HCEC 1CT (cell line): Measurements from ENCODE around the gene RGS6.

Source experiments
- DNase-seq: peaks from one replicate; pipeline ENCODE4 v3.0.0-alpha.2; 2017

The RGS6 gene

DNA sequence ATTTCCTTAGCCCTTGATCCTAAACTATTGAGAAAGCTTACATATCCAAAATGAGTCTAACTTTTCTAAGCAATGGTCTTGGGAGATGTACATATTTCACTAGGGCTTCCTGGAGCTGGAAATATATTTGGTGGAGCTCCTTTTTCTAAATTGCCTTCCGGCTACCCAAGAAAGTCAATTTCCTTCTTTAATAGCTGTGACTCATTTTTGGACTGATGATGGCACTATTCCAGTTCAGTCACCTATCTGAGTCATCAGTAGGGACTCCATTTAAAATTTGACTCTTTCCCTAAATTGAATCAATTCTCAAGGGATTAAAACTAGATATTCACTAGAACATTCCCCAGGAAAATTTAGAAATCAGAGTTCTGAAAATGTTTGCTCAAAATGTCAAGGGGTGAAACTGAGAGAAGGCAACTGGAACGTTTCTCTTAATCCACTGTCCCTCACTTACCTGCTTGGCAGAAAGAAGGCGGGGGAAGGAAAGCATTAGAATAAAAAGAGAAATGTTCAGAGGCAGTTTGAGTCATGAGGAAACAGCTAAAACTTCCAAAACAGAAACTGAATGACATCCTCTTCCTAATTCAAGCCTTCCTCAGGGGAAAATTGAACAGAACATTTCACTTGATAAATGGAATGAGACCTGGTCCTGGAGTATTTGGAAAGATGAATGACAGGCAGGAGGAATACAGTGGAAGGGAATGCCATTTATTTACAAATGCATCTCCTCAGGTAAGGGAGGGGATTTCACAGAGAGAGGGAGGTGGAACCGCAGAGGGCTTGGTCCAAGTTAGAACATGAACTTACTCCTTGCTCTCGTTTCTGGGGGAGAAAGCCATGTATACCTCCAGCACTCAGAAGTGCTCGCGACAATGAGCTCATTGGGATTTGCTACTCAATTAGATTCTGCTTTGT, 91.2 kb downstream of the RGS6 start:
- DNase-seq, result no peak

DNA sequence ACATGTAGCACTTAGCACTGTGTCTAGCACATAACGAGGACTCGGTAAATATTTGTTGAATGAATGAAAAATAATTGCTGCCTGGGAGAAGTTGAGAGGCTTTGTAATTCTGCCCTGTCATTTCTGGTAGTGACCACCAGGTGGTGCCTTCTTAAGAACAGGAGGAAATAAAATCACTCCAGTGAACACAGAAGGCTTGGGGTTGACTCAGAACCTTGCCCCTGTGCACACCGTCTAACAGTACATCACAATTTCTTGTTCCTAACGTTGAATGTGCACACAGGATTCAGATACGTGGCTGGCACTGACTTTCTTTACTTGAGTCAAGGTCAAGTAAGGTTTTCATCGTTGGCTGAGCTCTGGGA, 91.8 kb downstream of the RGS6 start:
- DNase-seq, result peak; percentile 17

DNA sequence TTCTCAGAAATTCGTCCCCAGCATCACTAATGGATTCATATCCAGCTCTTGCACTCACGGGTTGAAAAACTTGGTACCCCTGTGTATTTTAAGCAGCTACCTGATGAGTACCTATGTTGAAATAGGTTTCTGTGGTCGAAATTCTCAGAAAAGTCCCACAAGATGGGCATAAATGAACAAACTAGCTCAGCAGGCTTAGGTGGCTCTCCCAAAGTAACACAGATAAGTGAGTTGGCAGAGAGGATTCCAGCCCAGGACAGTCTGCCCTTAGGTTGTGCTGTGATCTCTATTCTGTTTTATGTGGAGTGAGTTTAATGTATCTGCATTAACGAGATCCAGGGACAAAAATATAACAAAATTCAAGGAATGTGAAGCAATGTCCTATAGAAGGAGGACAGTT, 92.3 kb downstream of the RGS6 start:
- no peak for DNase-seq

DNA sequence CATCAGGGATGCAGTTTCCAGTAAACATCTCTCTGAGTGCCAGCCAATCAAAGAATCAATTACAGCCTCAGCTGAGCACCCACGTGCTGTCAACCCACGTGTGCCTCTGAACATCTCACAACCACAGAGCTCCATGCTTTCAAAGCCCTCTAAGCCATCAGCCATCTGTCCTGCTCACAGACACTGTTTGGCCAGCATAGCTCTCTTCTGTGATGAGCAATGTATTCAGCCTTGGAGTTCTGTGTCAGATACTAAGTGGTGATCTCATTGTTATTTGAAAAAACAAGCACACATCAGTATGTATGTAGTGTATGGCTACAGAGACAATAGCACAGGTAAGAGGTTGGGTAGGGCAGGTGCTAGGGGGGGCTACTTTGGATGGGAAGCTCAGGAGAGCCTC, 94.3 kb downstream of the RGS6 start:
- no peak for DNase-seq

DNA sequence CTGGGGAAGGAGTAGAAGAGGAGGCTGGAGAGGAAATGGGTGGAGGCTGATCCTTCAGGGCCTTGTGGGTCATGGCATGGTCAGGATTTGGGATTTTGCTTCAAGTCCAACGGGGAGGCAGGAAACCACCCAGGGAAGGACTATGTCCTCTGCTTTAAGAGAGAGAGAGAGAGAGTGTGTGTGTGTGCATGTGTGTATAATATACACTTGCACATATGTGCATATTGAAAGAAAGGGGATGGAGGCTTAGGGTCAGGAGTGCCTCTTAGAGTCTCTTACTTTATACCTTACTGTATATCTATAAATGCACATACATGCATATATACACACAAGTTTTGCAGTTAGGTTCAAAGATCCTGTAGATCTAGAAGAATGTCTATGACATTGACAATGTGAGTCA, 94.8 kb downstream of the RGS6 start:
- no peak for DNase-seq

DNA sequence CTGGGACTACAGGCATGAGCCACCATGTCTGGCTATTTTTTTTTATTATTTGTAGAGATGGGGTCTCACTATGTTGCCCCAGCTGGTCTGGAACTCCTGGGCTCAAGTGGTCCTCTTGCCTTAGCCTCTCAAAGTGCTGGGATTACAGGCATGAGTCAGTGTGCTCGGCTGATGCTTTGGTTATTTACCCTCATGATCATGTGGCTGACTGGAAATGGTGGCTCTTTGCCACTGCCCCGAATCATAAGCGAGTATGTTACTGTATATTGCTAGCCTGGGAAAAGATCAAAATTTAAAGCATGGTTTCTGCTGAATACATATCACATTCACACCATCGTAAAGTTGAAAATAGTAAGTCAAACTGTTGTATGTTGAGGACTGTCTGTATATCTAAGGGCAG, 101.1 kb downstream of the RGS6 start:
- no peak for DNase-seq

DNA sequence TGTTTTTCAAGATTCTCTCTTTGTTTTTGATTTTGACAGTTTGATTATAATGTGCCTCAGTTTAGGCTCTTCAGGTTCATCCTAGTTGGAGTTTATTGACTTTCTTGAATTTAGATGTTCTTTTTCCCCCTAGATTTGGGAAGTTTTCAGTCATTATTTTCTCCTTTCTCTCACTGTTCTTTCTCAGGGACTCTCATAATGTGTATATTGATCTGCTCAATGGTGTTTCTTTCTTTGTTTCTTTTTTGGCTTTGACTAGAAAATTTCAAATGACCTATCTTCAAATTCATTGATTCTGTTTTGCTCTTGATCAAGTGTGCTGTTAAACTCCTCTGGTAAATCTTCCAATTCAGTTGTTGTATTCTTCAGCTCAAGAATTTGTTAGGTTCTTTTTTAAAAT, 108.3 kb downstream of the RGS6 start:
- DNase-seq, result no peak

DNA sequence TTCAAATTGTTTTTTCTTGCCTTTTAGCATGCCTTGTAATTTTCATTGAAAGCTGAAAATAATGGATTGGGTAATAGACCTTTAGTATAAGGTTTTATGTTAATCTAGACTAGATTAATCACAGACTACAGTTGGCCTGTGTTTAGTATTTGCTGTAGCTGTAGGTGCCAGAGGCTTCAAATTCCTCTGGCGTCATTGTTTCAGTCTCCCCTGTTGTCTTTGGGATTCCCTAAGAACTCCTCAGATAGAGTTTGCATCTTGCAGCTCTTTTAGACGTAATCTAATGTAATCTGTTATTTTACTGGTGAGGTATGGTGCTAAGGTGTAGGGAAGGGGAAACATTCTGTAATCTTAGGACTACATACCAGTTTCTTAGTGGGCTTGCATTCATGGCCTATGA, 113.0 kb downstream of the RGS6 start:
- DNase-seq, result no peak

DNA sequence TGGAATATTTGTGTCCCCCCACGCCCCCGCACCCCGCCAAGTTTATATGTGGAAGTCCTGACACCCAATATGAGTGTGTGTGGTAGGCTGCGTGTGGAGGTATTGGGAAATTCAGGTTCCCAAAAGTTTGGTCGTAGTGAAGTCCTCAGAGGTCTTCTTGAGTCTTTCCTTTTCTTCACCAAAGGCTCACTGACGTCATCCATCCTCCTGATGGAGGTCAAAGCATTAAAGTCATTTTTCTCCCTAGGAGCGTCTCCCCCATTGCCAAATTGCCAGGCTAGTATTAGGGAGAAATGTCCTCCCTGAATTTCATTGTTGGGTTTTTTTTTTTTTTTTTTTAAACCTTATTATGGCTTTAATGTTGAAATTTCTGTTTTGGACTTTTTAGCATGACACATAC, 113.7 kb downstream of the RGS6 start:
- DNase-seq, result no peak

DNA sequence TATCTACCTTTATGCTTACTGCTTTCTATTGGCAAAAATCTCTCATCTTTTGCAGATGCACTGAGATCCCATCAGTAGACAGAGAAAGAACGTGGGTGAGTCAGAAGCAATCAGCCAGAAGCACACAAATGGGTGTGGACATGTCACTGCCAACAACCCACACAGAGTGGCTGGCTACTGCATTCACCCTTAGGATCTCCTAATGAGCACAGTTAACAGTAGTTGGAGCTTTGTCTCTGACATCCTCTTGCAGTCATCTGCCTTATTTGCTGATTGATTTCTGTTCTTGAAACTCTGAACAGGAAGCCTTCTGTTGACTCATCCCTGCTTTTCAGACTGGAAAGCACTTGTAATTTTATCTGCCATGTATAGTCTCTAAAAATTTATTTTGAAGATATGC, 117.2 kb downstream of the RGS6 start:
- DNase-seq, result no peak

DNA sequence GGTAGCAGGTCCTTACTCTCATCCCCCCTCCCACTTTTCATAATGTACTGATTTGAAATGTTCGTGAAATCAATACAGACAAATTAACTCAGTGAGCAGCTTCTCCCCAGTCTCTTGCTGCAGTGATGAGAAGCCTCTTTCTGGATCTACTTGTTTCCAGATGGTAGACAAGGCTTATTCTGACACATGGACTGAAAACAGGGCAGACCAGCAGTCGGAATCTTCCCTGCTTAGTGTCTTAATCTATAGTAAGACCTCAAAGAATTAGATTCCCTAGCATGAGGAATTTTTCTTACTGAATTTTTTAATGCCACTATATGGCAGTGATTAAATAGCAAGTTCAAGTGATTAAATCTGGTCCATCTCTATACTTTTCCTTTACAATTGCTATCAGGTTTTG, 120.1 kb downstream of the RGS6 start:
- no peak for DNase-seq

DNA sequence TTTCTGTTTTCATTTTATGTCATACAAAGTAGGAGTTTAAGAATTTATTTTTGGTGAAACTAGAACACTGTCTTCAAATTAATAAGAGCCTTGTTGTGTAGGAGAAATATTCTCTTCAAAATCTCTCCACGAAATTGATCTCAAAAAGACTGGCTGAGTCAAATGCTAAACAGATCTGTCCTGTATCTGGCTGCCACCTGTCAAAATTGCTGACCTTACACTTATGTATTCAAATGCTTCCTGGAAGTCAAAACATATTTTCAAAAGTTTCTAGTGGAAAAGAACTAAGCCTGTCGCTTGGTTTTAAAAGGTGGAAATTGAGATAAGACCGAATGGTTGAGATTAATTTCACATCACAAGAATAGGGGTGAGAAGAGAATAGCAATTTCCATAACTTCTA, 121.4 kb downstream of the RGS6 start:
- DNase-seq, result no peak

DNA sequence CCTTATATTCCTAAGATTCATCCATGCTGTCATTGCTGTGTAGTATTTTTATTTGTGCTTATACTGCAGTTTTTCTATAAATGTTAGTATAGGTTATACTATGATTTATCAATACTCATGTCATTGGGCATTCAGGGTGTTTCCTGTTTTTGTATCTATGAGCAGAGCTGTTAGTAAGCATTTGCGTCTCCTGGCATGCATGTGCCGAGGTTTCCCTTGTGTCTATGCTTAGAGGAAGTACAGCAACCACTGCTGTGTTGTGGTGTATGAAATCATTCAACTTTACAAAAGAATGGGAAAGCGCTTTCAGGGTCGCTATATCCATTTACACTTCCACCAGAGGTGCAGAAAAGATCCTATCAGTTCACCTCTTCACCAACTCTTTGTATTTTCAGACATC, 122.7 kb downstream of the RGS6 start:
- DNase-seq, result no peak

DNA sequence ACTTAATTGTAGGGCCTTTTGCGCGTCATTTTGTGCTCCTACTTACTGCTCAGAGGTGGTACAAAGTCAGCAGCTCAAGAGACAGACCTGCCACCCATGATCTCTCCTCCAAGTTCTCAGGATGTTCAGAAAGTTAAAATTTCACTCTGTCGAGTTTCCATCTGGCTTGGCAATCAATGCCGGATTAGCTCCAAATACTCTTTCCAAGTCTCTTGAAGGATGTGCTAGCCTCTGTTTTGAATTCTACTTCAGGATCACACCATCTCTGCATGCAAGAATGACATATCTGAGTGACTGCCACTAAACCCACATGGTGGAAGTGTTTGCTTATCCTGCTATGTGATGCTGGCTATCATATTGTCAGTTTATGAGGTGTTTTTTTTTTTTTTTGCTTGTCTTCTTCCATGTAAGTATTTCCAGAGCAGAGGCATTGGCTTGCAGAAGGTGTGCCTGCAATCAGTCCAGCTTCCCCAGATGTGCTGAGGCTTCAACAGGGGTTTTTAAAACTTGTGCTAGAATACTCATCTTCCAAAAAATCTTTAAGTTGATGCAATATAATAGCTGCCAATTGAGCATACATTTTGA, 125.6 kb downstream of the RGS6 start:
- no peak for DNase-seq

DNA sequence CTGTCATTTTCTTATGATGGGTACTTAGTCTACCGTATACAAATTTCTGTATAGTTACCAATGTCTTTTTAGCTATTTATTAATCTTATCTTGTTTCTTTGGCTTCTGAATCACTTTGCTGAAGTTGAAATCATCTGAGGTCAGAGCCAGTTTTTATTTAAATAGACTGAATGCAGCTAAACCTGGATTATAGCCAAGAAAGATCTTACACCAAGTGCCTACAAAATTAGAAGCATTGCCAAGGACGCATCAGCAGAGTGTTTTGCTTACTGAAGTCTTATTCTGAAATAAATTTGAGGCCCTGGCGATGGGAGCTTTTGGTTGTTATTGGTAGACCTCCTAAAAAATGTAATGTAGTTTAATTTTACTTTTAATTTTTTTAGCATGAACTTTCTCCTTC, 128.2 kb downstream of the RGS6 start:
- DNase-seq, result no peak

DNA sequence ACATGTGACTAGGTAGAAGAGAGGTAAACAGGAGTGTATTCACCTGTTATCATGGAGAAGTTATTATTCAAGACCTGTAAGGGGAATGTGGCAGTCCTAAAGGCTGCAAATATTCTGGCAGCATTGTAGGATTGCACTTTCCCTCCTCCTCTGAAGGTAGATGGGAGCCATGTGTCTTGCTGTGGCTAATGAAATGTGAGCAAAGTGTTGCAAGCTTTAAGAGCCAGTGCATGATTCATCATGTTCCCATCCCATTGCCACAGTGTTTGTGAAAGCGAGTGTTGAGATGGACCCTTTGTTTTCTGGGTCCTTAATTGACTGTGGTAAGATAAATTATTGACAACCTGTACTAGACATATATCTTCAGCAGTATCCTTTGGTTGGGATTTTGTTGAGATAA, 128.7 kb downstream of the RGS6 start:
- DNase-seq, result no peak

DNA sequence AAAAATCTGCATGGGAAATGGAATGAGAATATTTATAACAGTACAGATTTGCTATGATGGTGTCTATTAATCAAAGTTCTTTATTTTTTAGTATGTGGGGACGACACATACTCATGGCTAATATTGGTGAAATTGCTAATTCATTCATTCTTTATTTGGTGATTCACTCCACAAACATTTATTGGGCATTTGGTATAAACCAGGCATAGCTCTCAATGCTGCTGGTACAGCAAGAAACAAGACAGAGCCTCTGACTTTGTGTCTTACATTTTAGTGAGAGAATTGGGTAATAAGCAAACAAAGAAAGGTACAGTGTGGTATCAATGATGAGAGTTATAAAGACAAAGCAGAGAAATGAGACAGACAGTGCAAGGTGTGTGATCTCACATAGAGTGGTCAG, 129.5 kb downstream of the RGS6 start:
- DNase-seq, result no peak

DNA sequence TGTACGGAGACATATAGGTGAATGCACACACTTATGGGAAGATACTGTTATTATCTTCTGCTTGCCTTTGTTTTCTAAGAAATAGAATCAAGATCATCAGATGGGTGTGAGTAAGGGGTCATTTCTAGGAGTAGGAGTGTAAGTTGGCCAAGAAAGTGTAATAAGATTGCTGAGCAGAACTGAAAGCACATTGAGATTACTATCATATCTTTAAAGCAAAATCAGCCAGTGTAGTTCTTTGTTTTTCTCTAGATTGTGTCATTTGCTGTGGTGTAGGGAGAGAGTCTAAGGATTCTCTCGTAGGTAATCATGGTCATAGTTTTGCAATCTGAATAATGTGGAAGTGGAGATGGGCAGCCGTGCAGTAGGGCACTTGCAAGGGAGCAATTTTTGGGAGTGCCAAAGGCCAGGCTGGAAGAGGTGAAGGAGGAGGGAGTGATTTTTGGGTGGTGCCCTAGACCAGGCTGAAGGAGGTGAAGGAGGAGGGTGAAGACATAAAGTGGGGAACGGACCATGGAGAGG, 131.6 kb downstream of the RGS6 start:
- DNase-seq, result no peak

DNA sequence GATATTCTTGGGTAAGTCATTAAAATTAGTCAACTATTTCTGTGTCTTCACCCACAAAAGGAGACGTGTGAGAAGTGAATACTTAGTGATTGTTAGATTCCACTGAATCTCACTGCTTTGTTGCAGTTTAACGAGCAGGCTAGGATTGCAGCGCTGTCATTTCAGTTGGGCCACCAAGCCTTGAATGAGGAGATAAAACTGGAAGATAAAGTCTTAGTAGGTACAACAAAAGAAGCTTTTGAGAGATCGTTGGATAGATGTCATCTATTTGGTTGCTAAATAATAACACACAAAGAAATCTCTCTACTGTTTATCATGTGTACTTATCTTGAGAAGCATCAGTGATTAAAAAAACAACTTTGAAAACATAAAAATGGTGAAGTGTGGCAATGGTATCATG, 132.3 kb downstream of the RGS6 start:
- DNase-seq, result no peak

DNA sequence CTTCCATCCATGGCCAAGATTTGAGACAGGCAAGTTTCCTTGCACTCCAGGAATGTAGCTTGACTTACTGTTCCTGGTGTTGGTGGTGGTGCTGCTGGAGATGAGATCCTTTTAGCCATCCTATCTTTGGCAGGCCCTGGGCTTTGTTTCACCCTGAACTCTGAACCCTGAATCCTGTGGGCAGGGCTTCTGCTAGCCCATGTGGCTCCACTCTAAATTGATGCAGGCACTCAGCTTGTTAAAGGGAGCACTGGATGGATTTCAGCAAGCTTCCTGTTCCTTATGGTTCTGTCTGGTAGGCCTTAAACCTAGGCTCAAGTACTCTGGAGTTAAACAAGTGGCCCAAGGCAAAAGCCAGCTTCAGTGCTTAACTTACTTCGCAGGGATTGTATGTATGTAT, 138.2 kb downstream of the RGS6 start:
- no peak for DNase-seq

DNA sequence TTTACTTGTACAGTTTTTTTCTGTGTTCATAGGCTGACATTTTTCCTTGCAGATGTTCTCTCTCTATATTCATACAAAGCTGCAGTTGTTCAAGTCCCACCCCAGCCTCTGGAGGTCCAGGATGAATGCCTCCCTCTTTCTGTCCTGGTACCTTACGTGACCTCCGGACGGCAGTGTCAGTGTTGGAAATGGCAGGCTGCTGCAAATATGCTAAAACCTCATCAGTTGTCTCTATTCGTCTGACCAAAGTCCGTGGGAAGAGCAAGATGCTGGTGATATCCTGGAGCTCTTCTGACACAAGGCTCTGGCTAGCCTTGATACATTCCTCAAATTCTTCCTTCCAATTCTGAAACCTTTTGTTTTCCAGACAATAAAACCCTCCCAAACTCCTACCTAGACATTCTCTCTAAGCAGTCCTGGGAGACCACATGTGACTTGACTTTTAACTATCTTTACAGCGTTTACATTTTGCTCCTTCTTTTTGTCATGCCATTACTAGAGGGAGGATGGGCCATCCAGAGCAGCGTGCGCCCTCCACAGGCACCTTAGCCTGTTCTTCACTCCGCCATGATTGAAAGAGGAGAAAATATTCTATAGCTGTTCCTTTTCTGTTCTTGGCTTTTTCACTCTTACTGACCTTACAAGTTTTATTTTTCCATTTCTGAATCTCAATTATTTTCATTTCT, 143.6 kb downstream of the RGS6 start:
- DNase-seq, result no peak

DNA sequence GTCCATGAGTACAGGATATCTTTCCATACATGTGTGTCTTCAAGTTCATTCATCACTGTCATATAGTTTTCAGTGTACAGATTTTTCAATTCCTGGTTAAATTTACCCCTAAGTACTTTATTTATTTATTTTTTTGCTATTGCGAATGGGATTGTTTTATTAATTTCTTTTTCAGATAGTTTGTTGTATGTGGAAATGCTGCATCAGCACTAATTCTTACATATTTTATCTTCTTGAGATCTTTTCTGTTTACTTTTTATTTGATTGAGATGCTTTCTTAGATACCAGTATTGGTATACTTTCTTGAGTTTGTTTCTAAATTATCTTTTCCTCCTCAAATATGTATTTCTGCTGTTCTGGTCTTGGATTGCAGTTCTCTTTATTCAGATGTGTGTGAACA, 148.9 kb downstream of the RGS6 start:
- DNase-seq, result no peak

DNA sequence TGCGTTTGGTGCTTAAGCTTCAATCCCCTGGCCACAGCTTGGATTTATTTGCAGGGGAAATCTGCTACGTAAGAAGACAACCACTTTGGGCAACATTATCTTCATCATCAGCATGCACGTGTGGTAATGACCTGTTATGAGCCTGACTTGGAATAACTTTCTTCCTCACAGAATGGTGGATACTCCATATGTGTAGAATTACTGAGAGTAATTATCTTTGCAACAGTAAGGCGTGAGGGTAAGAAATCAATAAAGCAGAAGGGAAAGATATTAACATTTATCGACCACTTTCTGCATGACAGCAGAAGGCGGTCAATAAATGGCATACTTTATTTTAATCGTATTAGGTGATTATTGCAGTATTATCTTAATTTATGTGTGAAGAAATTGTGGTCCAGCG, 152.7 kb downstream of the RGS6 start:
- no peak for DNase-seq

DNA sequence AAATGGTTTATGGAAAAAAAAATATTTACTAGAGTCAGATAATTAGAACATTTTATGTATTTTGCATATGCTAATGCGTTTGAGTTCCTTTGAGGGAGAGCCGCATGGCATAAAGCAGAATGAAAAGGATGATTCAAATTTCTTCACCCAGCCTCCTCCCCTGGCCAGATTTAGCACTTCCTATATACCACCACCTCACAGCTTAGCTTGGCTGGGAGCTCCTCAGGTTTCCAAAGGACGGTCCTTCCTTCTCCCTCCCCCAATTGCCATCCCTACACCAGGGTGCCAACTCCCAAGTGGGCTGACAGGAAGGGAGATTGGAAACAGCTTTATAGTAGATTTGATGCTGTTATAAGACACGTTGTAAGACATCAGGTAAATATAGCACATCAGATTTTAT, 157.4 kb downstream of the RGS6 start:
- no peak for DNase-seq
